ENCODE measurements around the gene LAMA3. TPM values are rescaled to one million over a fixed set of nuclear protein-coding genes. Genes with fewer than 3 reads are reported as not detected.

The LAMA3 gene
- total RNA-seq, 1 experiment from 2014 or later: 0.44 TPM

GRCh38 chr18:23833714-23834113 lies 144.5 kb downstream of the LAMA3 start:
- in situ Hi-C loops (cut with HindIII; ENCODE audit: low sequenced_read_pairs): no loop called here
- no peak for DNase-seq (ENCODE audit: low spot score)

- DNase-seq (ENCODE audit: low spot score): no peak
- in situ Hi-C loops (cut with HindIII; ENCODE audit: low sequenced_read_pairs): no loop called here
Measured at GRCh38 chr18:23835091-23835490, 145.8 kb downstream of the LAMA3 start.

- no peak for DNase-seq (ENCODE audit: low spot score)
- in situ Hi-C loops (cut with HindIII; ENCODE audit: low sequenced_read_pairs): no loop called here
Measured at GRCh38 chr18:23835506-23835905, 146.3 kb downstream of the LAMA3 start.

- DNase-seq (ENCODE audit: low spot score): no peak
Measured at GRCh38 chr18:23837591-23837990, 148.3 kb downstream of the LAMA3 start.

DNA sequence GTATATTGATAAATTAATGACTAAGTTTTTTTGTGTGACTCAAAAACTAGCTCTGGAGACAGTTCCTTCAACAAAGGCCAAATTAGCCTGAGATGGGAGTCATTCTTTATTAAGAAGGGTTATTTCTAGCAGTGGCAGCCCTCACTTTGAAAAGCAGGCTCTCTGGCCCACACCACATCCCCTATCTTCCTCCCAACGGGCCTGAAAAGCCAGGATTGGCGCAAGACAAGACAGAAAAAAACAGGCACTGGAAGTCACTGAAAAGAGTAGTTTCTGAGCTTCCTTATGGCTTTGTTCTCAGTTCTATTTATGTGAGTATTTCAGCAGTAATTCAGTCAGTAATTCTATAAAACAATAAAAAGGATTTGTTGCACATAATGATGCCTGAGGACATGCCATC lies 149.0 kb downstream of the LAMA3 start:
- in situ Hi-C loops (cut with HindIII; ENCODE audit: low sequenced_read_pairs): no loop called here
- no peak for DNase-seq (ENCODE audit: low spot score)

More at GRCh38 chr18:23837591-23837990, 148.3 kb downstream of the LAMA3 start:
- in situ Hi-C loops (cut with HindIII; ENCODE audit: low sequenced_read_pairs): no loop called here

DNA sequence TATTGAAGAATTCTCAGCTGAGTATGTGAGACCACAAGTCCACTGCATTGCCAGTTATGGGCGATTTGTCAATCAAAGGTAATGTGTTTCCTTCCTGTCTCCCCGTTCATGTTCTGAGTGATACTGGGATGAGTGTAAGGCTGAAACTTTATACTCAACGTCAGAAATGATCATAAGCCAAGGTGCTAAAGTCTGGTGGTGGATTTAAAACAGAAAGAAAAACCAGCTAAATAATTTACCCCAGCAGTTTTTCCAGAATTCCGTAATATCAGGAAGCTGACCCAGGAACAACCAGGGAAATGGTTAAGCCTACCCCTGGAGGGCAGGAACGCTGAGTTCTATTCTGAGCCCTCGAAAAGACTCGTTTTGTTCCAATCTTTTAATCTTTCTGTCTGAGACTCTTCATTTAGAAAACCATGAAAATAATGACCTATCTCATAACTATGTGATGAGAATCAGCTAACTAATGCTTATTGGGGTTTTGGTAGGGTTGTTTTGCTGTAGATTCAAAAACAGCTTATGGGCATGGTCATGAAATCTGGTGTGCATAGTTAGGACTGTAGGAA lies 149.6 kb downstream of the LAMA3 start:
- no peak for DNase-seq (ENCODE audit: low spot score)
- in situ Hi-C loops (cut with HindIII; ENCODE audit: low sequenced_read_pairs): no loop called here

DNA sequence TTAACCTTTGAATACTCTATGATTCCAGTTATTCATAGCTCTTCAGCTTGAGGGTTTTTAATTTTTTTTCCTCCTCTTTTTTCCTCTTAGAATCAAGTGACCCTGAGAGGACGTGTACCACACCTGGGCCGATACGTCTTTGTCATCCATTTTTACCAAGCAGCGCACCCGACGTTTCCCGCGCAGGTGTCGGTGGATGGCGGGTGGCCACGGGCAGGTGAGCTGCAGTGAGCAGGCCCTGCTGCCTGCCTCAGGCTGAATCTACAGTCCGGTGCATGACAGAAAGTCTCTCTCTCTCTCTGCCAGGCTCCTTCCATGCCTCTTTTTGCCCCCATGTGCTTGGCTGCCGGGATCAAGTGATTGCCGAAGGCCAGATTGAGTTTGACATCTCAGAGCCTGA lies 153.1 kb downstream of the LAMA3 start:
- DNase-seq (ENCODE audit: low spot score): no peak
- in situ Hi-C loops (cut with HindIII; ENCODE audit: low sequenced_read_pairs): no loop called here

DNA sequence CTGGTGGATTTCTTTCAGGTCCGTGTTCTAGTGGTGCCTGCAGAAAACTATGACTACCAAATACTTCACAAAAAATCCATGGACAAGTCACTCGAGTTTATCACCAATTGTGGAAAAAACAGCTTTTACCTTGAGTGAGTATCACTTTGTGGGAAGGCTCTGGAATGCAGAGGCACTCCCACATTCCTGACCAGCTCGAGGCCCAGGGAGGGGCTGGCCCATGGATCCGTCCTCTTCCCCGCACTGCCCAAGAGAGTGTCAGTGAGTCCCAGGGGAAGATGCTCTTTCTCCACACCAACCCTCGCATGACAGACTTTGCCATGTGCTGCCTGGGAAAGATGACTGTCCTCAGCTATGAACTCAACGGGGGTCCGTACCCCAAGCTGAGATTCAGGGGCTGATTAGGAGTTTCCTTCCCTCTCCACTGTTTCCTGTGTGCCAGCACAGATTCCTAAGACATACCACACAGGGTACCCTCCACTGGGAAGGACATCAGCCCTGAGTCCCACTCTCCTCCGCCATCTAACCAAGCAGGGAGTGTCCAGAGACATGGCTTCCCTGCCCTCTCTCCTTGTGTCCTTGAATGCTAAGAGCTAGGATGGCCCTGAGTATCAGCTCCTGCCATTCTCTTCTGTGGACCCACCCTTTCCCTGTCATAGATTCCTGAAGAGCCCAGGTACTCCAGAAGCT lies 155.9 kb downstream of the LAMA3 start:
- DNase-seq (ENCODE audit: low spot score): no peak
- in situ Hi-C loops (cut with HindIII; ENCODE audit: low sequenced_read_pairs): no loop called here

DNA sequence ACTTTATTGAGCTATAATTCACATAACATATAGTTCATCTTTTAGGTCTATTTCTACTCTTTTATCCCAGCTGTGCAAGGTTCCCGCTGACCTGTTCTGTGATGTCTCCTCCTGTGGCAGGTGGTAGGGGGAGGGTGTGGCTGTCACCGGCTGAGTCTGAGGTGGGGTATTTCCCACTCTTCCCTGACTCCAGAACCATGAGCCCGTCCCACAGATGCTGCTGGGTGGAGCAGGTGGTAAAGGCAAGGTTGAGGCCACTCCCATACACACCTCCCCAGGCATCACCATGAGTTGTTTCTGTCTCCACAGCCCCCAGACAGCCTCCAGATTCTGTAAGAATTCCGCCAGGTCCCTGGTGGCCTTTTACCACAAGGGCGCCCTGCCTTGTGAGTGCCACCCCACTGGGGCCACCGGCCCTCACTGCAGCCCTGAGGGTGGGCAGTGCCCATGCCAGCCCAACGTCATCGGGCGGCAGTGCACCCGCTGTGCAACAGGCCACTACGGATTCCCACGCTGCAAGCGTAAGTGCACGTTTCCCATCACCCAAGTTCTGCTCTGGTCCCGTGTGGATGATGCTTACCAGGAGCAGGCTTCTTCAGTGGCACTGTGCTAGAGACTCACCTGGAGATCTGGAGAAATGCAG lies 156.9 kb downstream of the LAMA3 start:
- no peak for DNase-seq (ENCODE audit: low spot score)
- in situ Hi-C loops (cut with HindIII; ENCODE audit: low sequenced_read_pairs): no loop called here

GRCh38 chr18:23847321-23847986 lies 158.2 kb downstream of the LAMA3 start:
- in situ Hi-C loops (cut with HindIII; ENCODE audit: low sequenced_read_pairs): no loop called here
- no peak for DNase-seq (ENCODE audit: low spot score)

- in situ Hi-C loops (cut with HindIII; ENCODE audit: low sequenced_read_pairs): no loop called here
Measured at GRCh38 chr18:23849141-23849540, 159.9 kb downstream of the LAMA3 start.

GRCh38 chr18:23850215-23850614 lies 161.0 kb downstream of the LAMA3 start:
- in situ Hi-C loops (cut with HindIII; ENCODE audit: low sequenced_read_pairs): no loop called here

More at GRCh38 chr18:23849141-23849540, 159.9 kb downstream of the LAMA3 start:
- no peak for DNase-seq (ENCODE audit: low spot score)

GRCh38 chr18:23851470-23852002 lies 162.3 kb downstream of the LAMA3 start:
- no peak for DNase-seq (ENCODE audit: low spot score)
- in situ Hi-C loops (cut with HindIII; ENCODE audit: low sequenced_read_pairs): no loop called here

More at GRCh38 chr18:23850215-23850614, 161.0 kb downstream of the LAMA3 start:
- no peak for DNase-seq (ENCODE audit: low spot score)

DNA sequence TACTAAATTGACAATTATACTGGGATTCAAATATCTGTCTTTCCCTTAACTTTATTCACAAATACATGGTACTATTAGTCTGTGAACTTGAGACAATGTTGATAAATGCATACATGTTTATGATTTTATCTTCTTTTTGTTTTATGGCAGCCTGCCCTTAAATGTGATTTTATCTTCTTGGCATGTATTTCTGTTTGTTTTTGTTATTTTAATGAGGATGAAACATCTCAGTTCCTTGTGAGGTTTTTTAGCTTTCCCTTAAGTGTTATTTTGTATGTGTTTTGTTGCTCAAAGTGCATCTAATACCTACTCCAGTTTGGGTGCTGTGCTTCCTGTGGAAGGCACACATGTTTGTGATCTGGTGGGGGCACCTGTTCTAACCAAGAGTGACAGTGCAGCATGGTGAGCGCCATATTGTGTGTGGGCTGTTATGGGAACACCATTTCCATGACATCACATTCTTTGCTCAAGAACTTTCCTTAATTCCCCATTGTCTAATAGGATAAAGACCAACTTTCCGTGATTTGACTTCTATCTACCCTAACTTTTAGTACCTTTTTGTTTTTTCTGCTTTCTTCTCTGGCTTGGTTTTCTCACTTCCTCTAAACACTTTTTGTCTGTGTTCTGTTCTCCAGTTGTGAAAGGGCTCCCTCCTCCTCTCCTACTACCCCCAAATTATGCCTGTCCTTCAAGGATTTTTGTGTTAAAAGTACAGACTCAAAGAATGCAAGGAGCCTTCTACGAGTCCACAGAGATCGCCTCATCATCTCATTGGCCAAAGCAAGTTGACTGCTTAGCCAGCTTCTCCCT lies 163.2 kb downstream of the LAMA3 start:
- DNase-seq (ENCODE audit: low spot score): no peak
- in situ Hi-C loops (cut with HindIII; ENCODE audit: low sequenced_read_pairs): no loop called here

DNA sequence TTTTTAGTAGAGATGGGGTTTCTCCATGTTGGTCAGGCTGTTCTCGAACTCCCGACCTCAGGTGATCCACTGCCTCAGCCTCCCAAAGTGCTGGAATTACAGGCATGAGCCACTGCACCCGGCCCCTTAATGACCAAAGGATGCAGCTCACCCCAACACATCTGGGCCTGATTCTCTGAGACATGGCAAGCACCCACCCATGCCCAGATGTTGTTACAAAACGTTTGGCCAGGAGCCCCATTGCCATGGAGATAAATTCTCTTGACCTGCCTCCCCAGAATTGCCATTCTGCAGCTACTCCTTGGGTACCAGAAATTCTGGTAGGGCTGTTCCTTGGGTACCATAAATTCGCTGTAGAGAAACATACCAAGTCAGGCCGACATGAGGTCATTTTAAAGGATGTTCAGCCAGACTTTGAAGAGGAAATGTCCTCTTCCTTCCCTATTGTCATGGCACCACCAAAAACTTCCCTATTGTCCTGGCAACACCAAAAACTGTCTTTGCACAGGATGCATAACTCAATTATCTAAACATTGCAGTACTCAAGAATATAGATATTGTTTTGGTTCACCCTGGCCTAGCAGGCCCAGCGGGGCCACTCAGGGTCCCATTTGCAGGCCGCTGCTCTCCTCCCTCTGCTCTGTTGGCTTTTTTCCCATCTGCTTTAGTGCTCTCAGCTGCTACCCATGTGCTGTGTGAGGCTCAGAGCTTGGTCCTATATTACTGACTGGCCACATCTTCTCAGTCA lies 164.4 kb downstream of the LAMA3 start:
- in situ Hi-C loops (cut with HindIII; ENCODE audit: low sequenced_read_pairs): no loop called here
- no peak for DNase-seq (ENCODE audit: low spot score)

DNA sequence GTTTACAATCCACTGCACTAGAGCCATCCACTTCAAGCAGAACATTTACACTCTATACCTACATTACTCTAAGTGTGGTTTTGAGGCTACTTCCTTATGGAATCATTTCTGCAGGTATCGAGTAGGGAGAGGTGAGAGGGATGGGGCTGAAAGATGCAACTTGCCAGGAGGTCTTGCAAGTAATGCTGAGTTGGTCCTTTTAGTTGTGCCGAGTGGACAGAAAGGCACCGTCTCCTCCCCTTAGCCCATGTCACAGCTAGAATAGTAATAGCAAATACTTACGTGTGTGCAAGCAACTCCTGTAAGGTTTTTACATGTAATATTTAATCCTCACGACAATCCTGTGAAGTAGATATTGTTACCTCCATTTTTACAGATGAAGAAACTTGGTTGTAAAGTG lies 166.5 kb downstream of the LAMA3 start:
- in situ Hi-C loops (cut with HindIII; ENCODE audit: low sequenced_read_pairs): no loop called here
- DNase-seq (ENCODE audit: low spot score): no peak

DNA sequence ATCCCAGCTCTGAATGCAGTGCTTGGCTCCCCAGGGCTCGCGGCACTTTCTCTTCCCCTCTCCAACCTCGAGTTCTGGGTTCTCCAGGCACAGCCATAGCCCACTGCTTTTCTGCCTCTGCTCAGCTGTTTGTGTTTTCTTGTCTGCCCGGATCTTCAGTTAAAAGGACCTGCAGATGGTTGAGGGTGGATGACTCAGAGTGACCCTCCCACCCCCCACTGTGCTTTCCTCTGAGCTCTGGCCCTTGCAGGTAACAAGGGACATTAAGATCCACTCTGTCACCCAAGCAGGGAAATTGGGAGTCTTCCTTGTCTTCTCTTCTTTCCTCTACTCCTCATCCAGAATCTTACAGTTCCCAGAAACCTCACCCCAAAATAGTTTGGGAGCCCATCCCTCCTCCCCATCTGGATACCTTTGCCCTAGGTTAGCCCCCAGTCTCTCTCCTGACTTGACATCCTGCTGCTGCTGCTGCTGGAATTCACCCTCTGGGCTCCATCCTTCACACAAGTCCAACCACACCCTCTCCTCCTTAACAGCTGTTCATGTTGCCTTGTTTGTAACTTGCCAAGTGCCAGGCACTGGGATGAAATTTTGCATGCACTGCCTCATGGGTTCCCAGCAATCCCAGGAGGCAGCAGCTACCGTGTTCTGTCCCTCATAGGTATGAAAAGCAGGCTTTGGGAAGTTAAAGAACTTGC lies 167.4 kb downstream of the LAMA3 start:
- DNase-seq (ENCODE audit: low spot score): no peak
- in situ Hi-C loops (cut with HindIII; ENCODE audit: low sequenced_read_pairs): no loop called here

- no peak for DNase-seq (ENCODE audit: low spot score)
- in situ Hi-C loops (cut with HindIII; ENCODE audit: low sequenced_read_pairs): no loop called here
Measured at GRCh38 chr18:23857164-23857552, 167.9 kb downstream of the LAMA3 start.
